ENCODE data around the gene ZNF154.

ZNF154 gene

DNA sequence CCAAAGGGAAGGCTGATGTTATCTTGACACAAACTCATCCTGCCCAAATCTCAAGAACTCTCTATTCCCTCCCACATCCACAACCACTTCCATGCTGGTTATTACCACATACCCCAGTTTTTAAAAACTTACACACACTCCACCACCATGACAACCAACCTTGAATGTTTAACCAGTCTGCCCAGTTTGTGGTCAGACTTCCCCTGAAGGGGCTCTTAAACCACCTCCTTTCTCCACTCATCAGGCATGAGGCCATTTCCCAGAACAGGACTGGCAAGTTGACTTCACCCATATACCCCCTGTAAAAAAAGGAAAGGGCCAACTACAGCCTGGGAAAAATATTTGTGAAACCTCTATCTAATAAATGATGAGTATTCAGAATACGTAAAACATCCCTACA lies 52.7 kb downstream of the ZNF154 start:
- H2BK5ac ChIP-seq (ENCODE audit: low read depth, low read length, poor library complexity) = no peak overlapping the region
- DNase-seq = peak; percentile 91 to 98
- no peak overlapping the region for H3K4me3 ChIP-seq (ENCODE audit: low read depth, low read length)
- H2AFZ ChIP-seq (ENCODE audit: insufficient read depth, low read length, poor library complexity) = no peak overlapping the region
- H3K9me3 ChIP-seq (ENCODE audit: insufficient read depth, low read depth, low read length) = peaks cover 4% of the 10 kb centered on the region
- no peak overlapping the region for H3K9ac ChIP-seq (ENCODE audit: low read length)
- WGBS (ENCODE audit: extremely low coverage, insufficient coverage, insufficient read length) = no CpG with 5 or more reads among the region's 1 CpG
- peaks cover 9 to 12% of the 10 kb centered on the region in 2 experiments for H3K4me1 ChIP-seq (ENCODE audit: control insufficient read depth in 1 of 2, insufficient read depth in 2 of 2, low read length in 2 of 2)
- no peak overlapping the region for H4K91ac ChIP-seq (ENCODE audit: low read depth, low read length)
- H3K79me1 ChIP-seq (ENCODE audit: low read length) = peaks cover 14% of the 10 kb centered on the region
- H2AK5ac ChIP-seq (ENCODE audit: low read length) = no peak overlapping the region
- no peak overlapping the region for H3K4me2 ChIP-seq (ENCODE audit: low read length)
- H4K8ac ChIP-seq (ENCODE audit: low read depth, low read length) = no peak overlapping the region
- no peak overlapping the region for H2BK12ac ChIP-seq (ENCODE audit: low read length)
- H3K36me3 ChIP-seq (ENCODE audit: control insufficient read depth in 1 of 2, insufficient read depth in 2 of 2, low read length in 2 of 2) = no peaks in the 10 kb centered on the region
- H3K27me3 ChIP-seq (ENCODE audit: insufficient read depth, low read length) = no peaks in the 10 kb centered on the region
- no peak overlapping the region for H3K14ac ChIP-seq (ENCODE audit: low read length)
- no peak overlapping the region for H3K18ac ChIP-seq (ENCODE audit: low read length)
- H3K79me2 ChIP-seq (ENCODE audit: control insufficient read depth, insufficient read depth, low read length, poor library complexity) = peaks cover 5% of the 10 kb centered on the region
- H3K27ac ChIP-seq (ENCODE audit: low read depth, low read length) = peak overlapping the region; percentile 32
- H3K4ac ChIP-seq (ENCODE audit: low read depth, low read length) = no peak overlapping the region
- H4K12ac ChIP-seq (ENCODE audit: low read depth, low read length) = no peak overlapping the region
- no peak overlapping the region for H3K23ac ChIP-seq (ENCODE audit: low read length)
- H2BK120ac ChIP-seq (ENCODE audit: insufficient read depth, low read length, poor library complexity) = no peak overlapping the region

DNA sequence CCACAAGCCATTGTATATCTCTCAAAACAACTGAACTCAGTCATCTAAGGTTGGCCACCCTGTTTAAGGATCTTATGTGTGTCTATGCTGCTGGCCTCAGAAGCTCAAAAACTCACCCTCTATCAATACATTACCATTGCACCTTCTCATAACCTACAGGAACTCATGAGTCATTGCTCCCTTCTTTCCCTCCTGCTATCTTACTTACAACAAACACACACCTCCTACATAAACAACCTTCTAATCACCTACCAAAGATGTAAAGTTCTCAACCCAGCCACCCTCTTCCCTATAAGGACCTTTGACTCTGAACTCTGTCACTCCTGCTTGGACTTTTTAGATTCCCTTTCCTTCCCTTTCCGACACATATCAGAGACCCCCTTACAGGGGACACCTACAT lies 53.6 kb downstream of the ZNF154 start:
- no CpG with 5 or more reads among the region's 1 CpG for WGBS (ENCODE audit: extremely low coverage, insufficient coverage, insufficient read length)
- no peak overlapping the region for H2AK5ac ChIP-seq (ENCODE audit: low read length)
- H2AFZ ChIP-seq (ENCODE audit: insufficient read depth, low read length, poor library complexity) = no peak overlapping the region
- peak in 1 of 2 donors; percentile 48 for DNase-seq
- H3K36me3 ChIP-seq (ENCODE audit: control insufficient read depth in 1 of 2, insufficient read depth in 2 of 2, low read length in 2 of 2) = no peaks in the 10 kb centered on the region
- H4K91ac ChIP-seq (ENCODE audit: low read depth, low read length) = no peak overlapping the region
- H3K23ac ChIP-seq (ENCODE audit: low read length) = no peak overlapping the region
- no peak overlapping the region for H3K9ac ChIP-seq (ENCODE audit: low read length)
- no peak overlapping the region for H4K8ac ChIP-seq (ENCODE audit: low read depth, low read length)
- no peak overlapping the region for H3K4me2 ChIP-seq (ENCODE audit: low read length)
- H3K14ac ChIP-seq (ENCODE audit: low read length) = no peak overlapping the region
- H3K79me1 ChIP-seq (ENCODE audit: low read length) = peaks cover 16% of the 10 kb centered on the region
- no peak overlapping the region for H2BK120ac ChIP-seq (ENCODE audit: insufficient read depth, low read length, poor library complexity)
- H3K18ac ChIP-seq (ENCODE audit: low read length) = no peak overlapping the region
- peaks cover 9 to 18% of the 10 kb centered on the region in 2 experiments for H3K4me1 ChIP-seq (ENCODE audit: control insufficient read depth in 1 of 2, insufficient read depth in 2 of 2, low read length in 2 of 2)
- H2BK12ac ChIP-seq (ENCODE audit: low read length) = no peak overlapping the region
- no peaks in the 10 kb centered on the region for H3K27me3 ChIP-seq (ENCODE audit: insufficient read depth, low read length)
- H3K27ac ChIP-seq (ENCODE audit: low read depth, low read length) = peak overlapping the region; percentile 32
- peaks cover 4% of the 10 kb centered on the region for H3K9me3 ChIP-seq (ENCODE audit: insufficient read depth, low read depth, low read length)
- H2BK5ac ChIP-seq (ENCODE audit: low read depth, low read length, poor library complexity) = no peak overlapping the region
- H4K12ac ChIP-seq (ENCODE audit: low read depth, low read length) = no peak overlapping the region
- no peak overlapping the region for H3K4me3 ChIP-seq (ENCODE audit: low read depth, low read length)
- peaks cover 5% of the 10 kb centered on the region for H3K79me2 ChIP-seq (ENCODE audit: control insufficient read depth, insufficient read depth, low read length, poor library complexity)
- H3K4ac ChIP-seq (ENCODE audit: low read depth, low read length) = no peak overlapping the region

DNA sequence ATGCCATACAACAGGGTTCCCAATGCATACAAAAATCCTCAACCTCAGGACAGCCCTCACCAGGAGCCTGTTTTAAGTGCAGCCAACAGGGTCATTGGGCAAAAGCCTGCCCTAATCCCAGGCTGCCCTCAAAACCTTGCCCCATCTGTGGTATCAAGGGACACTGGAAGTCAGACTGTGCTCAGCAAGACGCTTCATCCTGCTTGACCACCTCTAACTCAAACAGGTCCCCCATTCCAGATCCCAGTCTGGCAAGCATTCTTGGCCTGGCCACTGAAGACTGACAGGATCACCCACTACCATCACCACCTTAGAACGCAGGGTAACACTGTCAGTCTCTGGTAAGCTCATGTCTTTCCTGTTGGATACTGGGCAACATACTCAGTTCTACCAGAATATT lies 55.3 kb downstream of the ZNF154 start:
- no CpG with 5 or more reads among the region's 2 CpGs for WGBS (ENCODE audit: extremely low coverage, insufficient coverage, insufficient read length)

DNA sequence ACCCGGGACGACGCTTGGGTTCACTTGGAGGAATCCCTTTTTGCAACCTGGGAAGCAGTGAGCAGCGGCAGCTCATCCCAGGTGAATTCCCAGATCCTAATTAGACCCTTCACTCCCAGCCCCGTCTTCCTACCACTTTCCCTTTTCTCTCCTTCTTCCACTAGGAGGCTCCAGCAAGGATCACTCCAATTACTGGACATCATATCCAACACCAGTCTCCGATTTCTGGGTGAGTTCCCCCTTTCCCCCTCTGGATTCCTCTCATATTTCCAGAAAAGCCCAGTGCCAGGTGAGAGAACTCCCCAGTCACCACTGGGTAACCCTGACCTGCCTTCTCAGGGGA lies 57.4 kb downstream of the ZNF154 start:
- Histone ChIP-seq H3K27me3 (ENCODE audit: insufficient read depth, low read length) (no peaks in the 10 kb centered on the region), H2AFZ (ENCODE audit: insufficient read depth, low read length, poor library complexity) (peak overlapping the region; percentile 86), H3K4me1 (ENCODE audit: control insufficient read depth in 1 of 2, insufficient read depth in 2 of 2, low read length in 2 of 2) (peaks cover 9 to 18% of the 10 kb centered on the region in 2 experiments), H3K36me3 (ENCODE audit: control insufficient read depth in 1 of 2, insufficient read depth in 2 of 2, low read length in 2 of 2) (no peaks in the 10 kb centered on the region), H3K23ac (ENCODE audit: low read length) (no peak overlapping the region), H3K18ac (ENCODE audit: low read length) (peak overlapping the region; percentile 79), H3K4ac (ENCODE audit: low read depth, low read length) (peak overlapping the region; percentile 57), H4K12ac (ENCODE audit: low read depth, low read length) (peak overlapping the region; percentile 63), H4K91ac (ENCODE audit: low read depth, low read length) (peak overlapping the region; percentile 98), H3K79me1 (ENCODE audit: low read length) (peaks cover 14% of the 10 kb centered on the region), H3K4me2 (ENCODE audit: low read length) (peak overlapping the region; percentile 18), H3K4me3 (ENCODE audit: low read depth, low read length) (no peak overlapping the region), H2BK120ac (ENCODE audit: insufficient read depth, low read length, poor library complexity) (peak overlapping the region; percentile 91), H3K9ac (ENCODE audit: low read length) (no peak overlapping the region), H3K27ac (ENCODE audit: low read depth, low read length) (peak overlapping the region; percentile 90), H2BK12ac (ENCODE audit: low read length) (peak overlapping the region; percentile 80), H3K14ac (ENCODE audit: low read length) (peak overlapping the region; percentile 90), H4K8ac (ENCODE audit: low read depth, low read length) (peak overlapping the region; percentile 87), H3K9me3 (ENCODE audit: insufficient read depth, low read depth, low read length) (peaks cover 4% of the 10 kb centered on the region), H2BK5ac (ENCODE audit: low read depth, low read length, poor library complexity) (peak overlapping the region; percentile 94), H3K79me2 (ENCODE audit: control insufficient read depth, insufficient read depth, low read length, poor library complexity) (peaks cover 5% of the 10 kb centered on the region), H2AK5ac (ENCODE audit: low read length) (peak overlapping the region; percentile 99)
- DNase-seq = no peak
- no CpG with 5 or more reads among the region's 6 CpGs for WGBS (ENCODE audit: extremely low coverage, insufficient coverage, insufficient read length)

More for the DNA sequence above, 55.3 kb downstream of the ZNF154 start:
- H3K4me1 ChIP-seq (ENCODE audit: control insufficient read depth in 1 of 2, insufficient read depth in 2 of 2, low read length in 2 of 2) = peaks cover 9 to 18% of the 10 kb centered on the region in 2 experiments
- no peak overlapping the region for H3K4me2 ChIP-seq (ENCODE audit: low read length)
- no peak overlapping the region for H3K18ac ChIP-seq (ENCODE audit: low read length)
- peaks cover 4% of the 10 kb centered on the region for H3K9me3 ChIP-seq (ENCODE audit: insufficient read depth, low read depth, low read length)
- no peaks in the 10 kb centered on the region for H3K27me3 ChIP-seq (ENCODE audit: insufficient read depth, low read length)
- no peaks in the 10 kb centered on the region for H3K36me3 ChIP-seq (ENCODE audit: control insufficient read depth in 1 of 2, insufficient read depth in 2 of 2, low read length in 2 of 2)
- H3K23ac ChIP-seq (ENCODE audit: low read length) = no peak overlapping the region
- H3K9ac ChIP-seq (ENCODE audit: low read length) = no peak overlapping the region
- H2BK120ac ChIP-seq (ENCODE audit: insufficient read depth, low read length, poor library complexity) = no peak overlapping the region
- H3K14ac ChIP-seq (ENCODE audit: low read length) = no peak overlapping the region
- H4K91ac ChIP-seq (ENCODE audit: low read depth, low read length) = no peak overlapping the region
- no peak overlapping the region for H3K27ac ChIP-seq (ENCODE audit: low read depth, low read length)
- no peak overlapping the region for H4K12ac ChIP-seq (ENCODE audit: low read depth, low read length)
- no peak overlapping the region for H3K4ac ChIP-seq (ENCODE audit: low read depth, low read length)
- no peak overlapping the region for H3K4me3 ChIP-seq (ENCODE audit: low read depth, low read length)
- peaks cover 16% of the 10 kb centered on the region for H3K79me1 ChIP-seq (ENCODE audit: low read length)
- no peak for DNase-seq
- H2AFZ ChIP-seq (ENCODE audit: insufficient read depth, low read length, poor library complexity) = no peak overlapping the region
- no peak overlapping the region for H2BK12ac ChIP-seq (ENCODE audit: low read length)
- no peak overlapping the region for H4K8ac ChIP-seq (ENCODE audit: low read depth, low read length)
- H2BK5ac ChIP-seq (ENCODE audit: low read depth, low read length, poor library complexity) = no peak overlapping the region
- H2AK5ac ChIP-seq (ENCODE audit: low read length) = no peak overlapping the region
- H3K79me2 ChIP-seq (ENCODE audit: control insufficient read depth, insufficient read depth, low read length, poor library complexity) = peaks cover 5% of the 10 kb centered on the region

All from trophoblast cell (in vitro differentiated cells and primary cell).